GM23338 (cell line): ENCODE results near the gene TNFRSF11A. TPM values are rescaled to one million over a fixed set of nuclear protein-coding genes. Genes with fewer than 3 reads are reported as not detected.

Experiments
- ATAC-seq: fragments of 200-7000 bp; cut with Tn5 transposase; 3 replicates; pipeline ENCODE4 v1.9.1; 2020
- DNase-seq: peaks from one replicate; pipeline ENCODE4 v3.0.0-alpha.2; 2015; ENCODE audit warnings: low spot score
- H2AFZ ChIP-seq: fragments of 200-600 bp; sonication (generic); 2 replicates; pipeline ENCODE4 v1.8.0; 2016; ENCODE audit warnings: antibody characterized with exemption, mild to moderate bottlenecking, moderate library complexity
- H3F3A ChIP-seq: fragments of 200-600 bp; sonication (generic); replicated peaks from 2 replicates; pipeline ENCODE4 v1.8.0; 2017; ENCODE audit warnings: antibody characterized with exemption, mixed run types, low read depth
- H3K27ac ChIP-seq: fragments of 200-600 bp; sonication (generic); 2 replicates; pipeline ENCODE4 v1.6.1; 2016; ENCODE audit warnings: low read depth
- H3K27me3 ChIP-seq: fragments of 200-600 bp; sonication (generic); 2 replicates; pipeline ENCODE4 v1.8.0; 2016; ENCODE audit warnings: mild to moderate bottlenecking, mixed run types, moderate library complexity; ENCODE audit not compliant: insufficient read depth
- H3K36me3 ChIP-seq: fragments of 200-600 bp; sonication (generic); 2 replicates; pipeline ENCODE4 v1.8.0; 2016; ENCODE audit warnings: mild to moderate bottlenecking; ENCODE audit not compliant: insufficient read depth
- H3K4me1 ChIP-seq: fragments of 200-600 bp; sonication (generic); 2 replicates; pipeline ENCODE4 v1.8.0; 2016; ENCODE audit warnings: mild to moderate bottlenecking, moderate library complexity; ENCODE audit not compliant: insufficient read depth
- H3K4me2 ChIP-seq: fragments of 200-600 bp; sonication (generic); 2 replicates; pipeline ENCODE4 v1.7.1; 2017; ENCODE audit warnings: mixed run types
- H3K4me3 ChIP-seq: fragments of 200-600 bp; sonication (generic); 2 replicates; pipeline ENCODE4 v1.6.1; 2016; ENCODE audit warnings: mixed run types
- H3K79me2 ChIP-seq: fragments of 200-600 bp; sonication (generic); replicated peaks from 2 replicates; pipeline ENCODE4 v1.8.0; 2017; ENCODE audit warnings: mild to moderate bottlenecking; ENCODE audit not compliant: insufficient read depth
- H3K9me2 ChIP-seq: fragments of 200-600 bp; sonication (generic); 2 replicates; pipeline ENCODE4 v1.8.0; 2017; ENCODE audit not compliant: insufficient read depth
- H4K20me1 ChIP-seq: fragments of 200-600 bp; sonication (generic); replicated peaks from 2 replicates; pipeline ENCODE4 v1.8.0; 2017; ENCODE audit warnings: mild to moderate bottlenecking; ENCODE audit not compliant: insufficient read depth
- H3K27ac Mint-ChIP-seq: 2 replicates; pipeline ENCODE4 v1.8.0; 2020; ENCODE audit warnings: inconsistent platforms, mild to moderate bottlenecking, moderate library complexity, mixed read lengths
- H3K27me3 Mint-ChIP-seq: 3 replicates; pipeline ENCODE4 v1.8.0; 2022; ENCODE audit warnings: low read depth, mild to moderate bottlenecking, moderate library complexity, mixed read lengths, inconsistent platforms; ENCODE audit not compliant: insufficient read depth, poor library complexity
- H3K36me3 Mint-ChIP-seq: 3 replicates; pipeline ENCODE4 v1.8.0; 2021; ENCODE audit warnings: low read depth, mild to moderate bottlenecking, inconsistent platforms, moderate library complexity, mixed read lengths
- H3K4me1 Mint-ChIP-seq: 3 replicates; pipeline ENCODE4 v1.8.0; 2020; ENCODE audit warnings: mild to moderate bottlenecking, inconsistent platforms, mixed read lengths
- H3K4me3 Mint-ChIP-seq: 3 replicates; pipeline ENCODE4 v1.8.0; 2021; ENCODE audit warnings: moderate library complexity, mild to moderate bottlenecking, inconsistent platforms, mixed read lengths
- H3K9me3 Mint-ChIP-seq: 3 replicates; pipeline ENCODE4 v1.8.0; 2020; ENCODE audit warnings: moderate library complexity, mild to moderate bottlenecking, inconsistent platforms, mixed read lengths
- CREB1 ChIP-seq: fragments of 250-450 bp; sonication (Bioruptor Pico); IDR thresholded peaks from 2 replicates; pipeline ENCODE4 v1.5.0; 2020; ENCODE audit warnings: low read depth, mild to moderate bottlenecking, moderate library complexity
- EZH2 ChIP-seq: fragments of 200-600 bp; sonication (generic); IDR thresholded peaks from one replicate; pipeline ENCODE4 v1.8.0; 2017; ENCODE audit warnings: antibody characterized with exemption, mild to moderate bottlenecking, low read depth; ENCODE audit not compliant: unreplicated experiment
- EZH2phosphoT487 ChIP-seq: fragments of 200-600 bp; sonication (generic); IDR thresholded peaks from one replicate; pipeline ENCODE4 v1.8.1; 2018; ENCODE audit warnings: antibody characterized with exemption; ENCODE audit not compliant: unreplicated experiment
- JUNB ChIP-seq: IDR thresholded peaks from one replicate; pipeline ENCODE4 v1.6.1; 2016; ENCODE audit warnings: antibody characterized with exemption; ENCODE audit not compliant: unreplicated experiment
- NANOG ChIP-seq: IDR thresholded peaks from 2 replicates; pipeline ENCODE4 v1.6.1; 2016; ENCODE audit warnings: antibody characterized with exemption, borderline replicate concordance
- POLR2AphosphoS5 ChIP-seq: IDR thresholded peaks from 2 replicates; pipeline ENCODE4 v1.6.1; 2016; ENCODE audit warnings: antibody characterized with exemption, low read depth
- STAT1 ChIP-seq: IDR thresholded peaks from one replicate; pipeline ENCODE4 v1.6.1; 2016; ENCODE audit warnings: antibody characterized with exemption; ENCODE audit not compliant: unreplicated experiment
- ZNF114 ChIP-seq: fragments of 250-450 bp; sonication (Bioruptor Pico); IDR thresholded peaks from 2 replicates; pipeline ENCODE4 v1.5.0; 2020; ENCODE audit warnings: mild to moderate bottlenecking, moderate library complexity
- ZNF331 ChIP-seq: fragments of 250-450 bp; sonication (Bioruptor Pico); IDR thresholded peaks from 2 replicates; pipeline ENCODE4 v1.5.0; 2020; ENCODE audit warnings: low read depth, mild to moderate bottlenecking, moderate library complexity
- polyA plus RNA-seq: library from polyadenylated mRNA; unstranded; fragments of >200 nt; fragmentation: Nextera tagmentation; extraction: Ambion mirVana; gene quantifications from 2 replicates; pipeline ENCODE4 v1.2.1, GENCODE V29; 2016
- total RNA-seq: library from RNA; depleted of rRNA; stranded (reverse); fragments of >200 nt; shearing (Covaris generic); gene quantifications from 2 replicates; pipeline ENCODE4 v1.2.3, GENCODE V29; 2014
- TF ChIP-seq, protein P1 (sequence below), 2 experiments: fragments of 200-600 bp in 1 of 2; sonication (generic) in 1 of 2; conservative IDR thresholded peaks; 2 replicates each; pipeline versions ENCODE4 v1.5.1 to v1.6.1; 2016 to 2017; ENCODE audit warnings: antibody characterized with exemption in 2 of 2, low read depth in 2 of 2, mild to moderate bottlenecking in 2 of 2, moderate library complexity in 1 of 2
- TF ChIP-seq, protein P2 (sequence below): IDR thresholded peaks from one replicate; pipeline ENCODE4 v1.6.1; 2018; ENCODE audit warnings: antibody characterized with exemption; ENCODE audit not compliant: unreplicated experiment
- TF ChIP-seq, protein P3 (sequence below): IDR thresholded peaks from 2 replicates; pipeline ENCODE4 v1.6.1; 2016; ENCODE audit warnings: antibody characterized with exemption

TNFRSF11A gene
- total and polyA plus RNA-seq, 2 experiments from 2014 or later, result 3.8 to 7.3 TPM

DNA sequence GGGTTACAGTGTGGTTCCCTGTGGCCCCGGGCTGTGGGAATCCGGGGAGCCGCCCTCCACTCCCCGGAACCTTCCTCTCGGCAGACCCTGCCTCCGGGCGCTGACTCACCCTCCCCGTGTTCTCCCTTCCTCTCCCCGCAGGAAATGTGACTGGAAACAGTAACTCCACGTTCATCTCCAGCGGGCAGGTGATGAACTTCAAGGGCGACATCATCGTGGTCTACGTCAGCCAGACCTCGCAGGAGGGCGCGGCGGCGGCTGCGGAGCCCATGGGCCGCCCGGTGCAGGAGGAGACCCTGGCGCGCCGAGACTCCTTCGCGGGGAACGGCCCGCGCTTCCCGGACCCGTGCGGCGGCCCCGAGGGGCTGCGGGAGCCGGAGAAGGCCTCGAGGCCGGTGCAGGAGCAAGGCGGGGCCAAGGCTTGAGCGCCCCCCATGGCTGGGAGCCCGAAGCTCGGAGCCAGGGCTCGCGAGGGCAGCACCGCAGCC lies 59.5 kb downstream of the TNFRSF11A start:
- Histone ChIP-seq H3K36me3 (no peaks in the 10 kb centered on the region), H4K20me1 (no peaks in the 10 kb centered on the region), H3K79me2 (no peaks in the 10 kb centered on the region), H3K4me3 (peak overlapping the region; percentile 24; the same call in 1 of the 2 replicates), H2AFZ (peak overlapping the region; percentile 90; the same call in 1 of the 2 replicates), H3K4me2 (peak overlapping the region; percentile 69), H3K27ac (no peak overlapping the region), H3F3A (no peaks in the 10 kb centered on the region), H3K27me3 (no peaks in the 10 kb centered on the region), H3K4me1 (peaks cover 21% of the 10 kb centered on the region), H3K9me2 (peaks cover 8% of the 10 kb centered on the region; the same call in 1 of the 2 replicates)
- peaks cover 31% of the 10 kb centered on the region for H3K4me1 Mint-ChIP-seq
- H3K36me3 Mint-ChIP-seq, result peaks cover 20% of the 10 kb centered on the region
- no peaks in the 10 kb centered on the region; the same call in 2 of the 3 replicates for H3K9me3 Mint-ChIP-seq
- DNase-seq (peak; percentile 58), ATAC-seq (peak; percentile 83)
- H3K27ac Mint-ChIP-seq, result no peak overlapping the region
- H3K27me3 Mint-ChIP-seq, result peaks cover 3% of the 10 kb centered on the region
- TF ChIP-seq POLR2AphosphoS5 (no peak), JUNB (no peak), EZH2 (no peak)
- TF ChIP-seq, protein P1, sequence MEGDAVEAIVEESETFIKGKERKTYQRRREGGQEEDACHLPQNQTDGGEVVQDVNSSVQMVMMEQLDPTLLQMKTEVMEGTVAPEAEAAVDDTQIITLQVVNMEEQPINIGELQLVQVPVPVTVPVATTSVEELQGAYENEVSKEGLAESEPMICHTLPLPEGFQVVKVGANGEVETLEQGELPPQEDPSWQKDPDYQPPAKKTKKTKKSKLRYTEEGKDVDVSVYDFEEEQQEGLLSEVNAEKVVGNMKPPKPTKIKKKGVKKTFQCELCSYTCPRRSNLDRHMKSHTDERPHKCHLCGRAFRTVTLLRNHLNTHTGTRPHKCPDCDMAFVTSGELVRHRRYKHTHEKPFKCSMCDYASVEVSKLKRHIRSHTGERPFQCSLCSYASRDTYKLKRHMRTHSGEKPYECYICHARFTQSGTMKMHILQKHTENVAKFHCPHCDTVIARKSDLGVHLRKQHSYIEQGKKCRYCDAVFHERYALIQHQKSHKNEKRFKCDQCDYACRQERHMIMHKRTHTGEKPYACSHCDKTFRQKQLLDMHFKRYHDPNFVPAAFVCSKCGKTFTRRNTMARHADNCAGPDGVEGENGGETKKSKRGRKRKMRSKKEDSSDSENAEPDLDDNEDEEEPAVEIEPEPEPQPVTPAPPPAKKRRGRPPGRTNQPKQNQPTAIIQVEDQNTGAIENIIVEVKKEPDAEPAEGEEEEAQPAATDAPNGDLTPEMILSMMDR (conservative IDR thresholded peaks at IDR 0.05; ENCODE audit: low read depth in 2 of 2), result peak in 1 of 2 experiments; percentile 54; a peak in 2 of 4 replicates
- H3K4me3 Mint-ChIP-seq, result no peak overlapping the region

DNA sequence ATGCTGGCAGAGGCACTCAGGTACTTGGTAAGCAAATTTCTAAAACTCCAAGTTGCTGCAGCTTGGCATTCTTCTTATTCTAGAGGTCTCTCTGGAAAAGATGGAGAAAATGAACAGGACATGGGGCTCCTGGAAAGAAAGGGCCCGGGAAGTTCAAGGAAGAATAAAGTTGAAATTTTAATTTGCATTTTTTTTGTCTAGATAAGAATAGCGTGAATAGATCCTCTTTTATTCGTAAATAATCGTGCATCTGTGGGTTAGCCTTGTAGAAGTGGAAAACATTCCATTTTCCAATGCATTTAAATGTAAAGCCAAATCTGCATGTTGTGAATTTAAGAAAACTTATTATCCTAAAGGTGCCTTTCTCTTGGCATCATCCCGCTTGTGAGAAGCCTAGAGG lies 61.0 kb downstream of the TNFRSF11A start:
- no peaks in the 10 kb centered on the region for H3K27me3 ChIP-seq
- H3K27me3 Mint-ChIP-seq, result peaks cover 3% of the 10 kb centered on the region
- no peak overlapping the region for H3K4me3 Mint-ChIP-seq
- TF ChIP-seq CREB1 (no peak), ZNF331 (CRISPR knock-in tag) (no peak), JUNB (no peak), NANOG (no peak), EZH2phosphoT487 (no peak), STAT1 (no peak), ZNF114 (no peak), EZH2 (no peak), POLR2AphosphoS5 (no peak)
- TF ChIP-seq, protein P1 (conservative IDR thresholded peaks at IDR 0.05; ENCODE audit: low read depth in 2 of 2), result no peak
- TF ChIP-seq, protein P2, sequence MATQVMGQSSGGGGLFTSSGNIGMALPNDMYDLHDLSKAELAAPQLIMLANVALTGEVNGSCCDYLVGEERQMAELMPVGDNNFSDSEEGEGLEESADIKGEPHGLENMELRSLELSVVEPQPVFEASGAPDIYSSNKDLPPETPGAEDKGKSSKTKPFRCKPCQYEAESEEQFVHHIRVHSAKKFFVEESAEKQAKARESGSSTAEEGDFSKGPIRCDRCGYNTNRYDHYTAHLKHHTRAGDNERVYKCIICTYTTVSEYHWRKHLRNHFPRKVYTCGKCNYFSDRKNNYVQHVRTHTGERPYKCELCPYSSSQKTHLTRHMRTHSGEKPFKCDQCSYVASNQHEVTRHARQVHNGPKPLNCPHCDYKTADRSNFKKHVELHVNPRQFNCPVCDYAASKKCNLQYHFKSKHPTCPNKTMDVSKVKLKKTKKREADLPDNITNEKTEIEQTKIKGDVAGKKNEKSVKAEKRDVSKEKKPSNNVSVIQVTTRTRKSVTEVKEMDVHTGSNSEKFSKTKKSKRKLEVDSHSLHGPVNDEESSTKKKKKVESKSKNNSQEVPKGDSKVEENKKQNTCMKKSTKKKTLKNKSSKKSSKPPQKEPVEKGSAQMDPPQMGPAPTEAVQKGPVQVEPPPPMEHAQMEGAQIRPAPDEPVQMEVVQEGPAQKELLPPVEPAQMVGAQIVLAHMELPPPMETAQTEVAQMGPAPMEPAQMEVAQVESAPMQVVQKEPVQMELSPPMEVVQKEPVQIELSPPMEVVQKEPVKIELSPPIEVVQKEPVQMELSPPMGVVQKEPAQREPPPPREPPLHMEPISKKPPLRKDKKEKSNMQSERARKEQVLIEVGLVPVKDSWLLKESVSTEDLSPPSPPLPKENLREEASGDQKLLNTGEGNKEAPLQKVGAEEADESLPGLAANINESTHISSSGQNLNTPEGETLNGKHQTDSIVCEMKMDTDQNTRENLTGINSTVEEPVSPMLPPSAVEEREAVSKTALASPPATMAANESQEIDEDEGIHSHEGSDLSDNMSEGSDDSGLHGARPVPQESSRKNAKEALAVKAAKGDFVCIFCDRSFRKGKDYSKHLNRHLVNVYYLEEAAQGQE, result no peak
- TF ChIP-seq, protein P3, sequence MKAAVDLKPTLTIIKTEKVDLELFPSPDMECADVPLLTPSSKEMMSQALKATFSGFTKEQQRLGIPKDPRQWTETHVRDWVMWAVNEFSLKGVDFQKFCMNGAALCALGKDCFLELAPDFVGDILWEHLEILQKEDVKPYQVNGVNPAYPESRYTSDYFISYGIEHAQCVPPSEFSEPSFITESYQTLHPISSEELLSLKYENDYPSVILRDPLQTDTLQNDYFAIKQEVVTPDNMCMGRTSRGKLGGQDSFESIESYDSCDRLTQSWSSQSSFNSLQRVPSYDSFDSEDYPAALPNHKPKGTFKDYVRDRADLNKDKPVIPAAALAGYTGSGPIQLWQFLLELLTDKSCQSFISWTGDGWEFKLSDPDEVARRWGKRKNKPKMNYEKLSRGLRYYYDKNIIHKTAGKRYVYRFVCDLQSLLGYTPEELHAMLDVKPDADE, result no peak

More for the DNA sequence above, 61.0 kb downstream of the TNFRSF11A start:
- H3K9me3 Mint-ChIP-seq, result peaks cover 7% of the 10 kb centered on the region
- Histone ChIP-seq H2AFZ (no peak overlapping the region), H3K79me2 (no peaks in the 10 kb centered on the region), H3F3A (no peaks in the 10 kb centered on the region), H3K4me1 (peaks cover 21% of the 10 kb centered on the region), H3K36me3 (no peaks in the 10 kb centered on the region), H3K4me2 (peak overlapping the region; percentile 37), H3K4me3 (no peak overlapping the region), H4K20me1 (no peaks in the 10 kb centered on the region), H3K27ac (peak overlapping the region; percentile 61), H3K9me2 (peaks cover 8% of the 10 kb centered on the region; the same call in 1 of the 2 replicates)
- peaks cover 25% of the 10 kb centered on the region for H3K36me3 Mint-ChIP-seq
- H3K4me1 Mint-ChIP-seq, result peaks cover 31% of the 10 kb centered on the region
- H3K27ac Mint-ChIP-seq, result peak overlapping the region; percentile 69
- ATAC-seq (peak; percentile 14; the same call in 2 of the 3 replicates), DNase-seq (peak; percentile 32)
